ENCODE results near the gene DDI1. TPM values are rescaled to one million over a fixed set of nuclear protein-coding genes. Genes with fewer than 3 reads are reported as not detected.
A peak's percentile ranks its signal among the peaks of the same experiment; 100 is the strongest.

DDI1 gene
- total RNA-seq = not detected in 2 replicates

DNA sequence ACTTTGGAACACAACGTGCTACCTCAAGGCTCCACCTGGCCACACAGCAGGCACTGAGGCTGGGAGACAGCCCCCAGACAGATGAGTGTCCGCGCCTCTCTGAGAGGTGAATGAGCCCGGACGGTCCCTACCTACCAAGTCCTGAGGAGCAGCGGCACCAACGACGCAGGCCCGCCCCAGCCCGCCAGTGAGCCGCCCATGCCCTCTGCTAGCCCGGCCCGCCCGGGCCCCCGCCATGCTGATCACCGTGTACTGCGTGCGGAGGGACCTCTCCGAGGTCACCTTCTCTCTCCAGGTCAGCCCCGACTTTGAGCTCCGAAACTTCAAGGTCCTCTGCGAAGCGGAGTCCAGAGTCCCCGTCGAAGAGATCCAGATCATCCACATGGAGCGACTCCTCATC, at the start of gene DDI1:
Gene DDI1 (plus strand): TSS at position 53 of the 400 bp plus-strand sequence. CDS start 183 bp downstream, at position 236.
- Mint-ChIP-seq H3K4me1 (no peaks in the 10 kb centered on the region), H3K27ac (no peak within 1 kb of the TSS), H3K4me3 (no peak within 1 kb of the TSS), H3K9me3 (no peaks in the 10 kb centered on the region), H3K36me3 (ENCODE audit: low read depth) (no peaks in the 10 kb centered on the region), H3K27me3 (no peaks in the 10 kb centered on the region)
- intact Hi-C loops (cut with micrococcal nuclease) = no loop called here
- DNase-seq = no peak

DNA sequence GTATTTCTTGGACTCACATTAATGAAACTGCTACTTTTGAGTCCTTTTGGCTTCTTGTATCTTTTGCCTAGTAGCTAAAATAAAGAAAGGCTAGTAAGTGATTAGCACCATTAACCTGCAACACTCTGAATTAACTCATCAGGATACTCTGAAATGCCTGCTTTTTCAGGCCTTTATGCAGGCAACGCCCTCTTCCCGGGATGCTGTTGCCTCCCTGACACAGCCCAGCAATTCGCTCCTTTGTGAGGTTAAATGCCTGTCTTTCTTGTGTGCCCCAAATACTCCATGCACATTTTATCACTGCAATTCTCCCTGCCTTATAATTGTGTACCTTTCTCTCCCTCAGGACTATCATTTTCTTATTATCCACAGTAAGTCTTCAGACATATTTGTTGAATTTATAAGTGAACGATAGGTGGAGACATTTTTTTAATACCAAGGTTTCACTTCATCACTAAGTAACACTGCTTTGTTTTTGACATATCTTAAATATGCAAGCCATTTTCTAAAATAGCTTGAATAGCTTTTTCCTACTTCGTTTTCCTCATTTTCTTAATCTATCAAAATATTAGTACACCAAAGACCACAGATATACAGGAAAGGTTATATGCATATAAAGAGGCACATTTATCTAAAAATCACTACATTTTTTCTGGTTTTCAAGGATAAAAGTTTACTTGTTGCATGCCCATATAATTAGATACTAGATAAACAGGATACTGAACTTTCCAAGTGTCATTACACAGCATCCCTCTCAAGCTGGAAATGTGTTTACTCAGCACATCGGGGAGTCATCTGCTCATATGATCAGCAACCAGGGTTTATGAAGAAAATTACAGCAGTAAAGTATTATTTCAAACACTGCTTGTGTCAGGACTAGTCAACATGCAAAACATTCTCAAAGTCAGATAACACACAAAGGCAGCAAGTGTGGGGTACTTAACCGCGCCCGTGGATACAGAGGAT, 48.5 kb upstream of the DDI1 start:
- no peak overlapping the region for H3K4me3 Mint-ChIP-seq
- H3K9me3 Mint-ChIP-seq = no peaks in the 10 kb centered on the region
- H3K27me3 Mint-ChIP-seq = no peaks in the 10 kb centered on the region
- no peaks in the 10 kb centered on the region for H3K36me3 Mint-ChIP-seq (ENCODE audit: low read depth)
- H3K4me1 Mint-ChIP-seq = no peaks in the 10 kb centered on the region
- DNase-seq = peak; percentile 36
- intact Hi-C loops (cut with micrococcal nuclease) = no loop called here
- no peak overlapping the region for H3K27ac Mint-ChIP-seq

DNA sequence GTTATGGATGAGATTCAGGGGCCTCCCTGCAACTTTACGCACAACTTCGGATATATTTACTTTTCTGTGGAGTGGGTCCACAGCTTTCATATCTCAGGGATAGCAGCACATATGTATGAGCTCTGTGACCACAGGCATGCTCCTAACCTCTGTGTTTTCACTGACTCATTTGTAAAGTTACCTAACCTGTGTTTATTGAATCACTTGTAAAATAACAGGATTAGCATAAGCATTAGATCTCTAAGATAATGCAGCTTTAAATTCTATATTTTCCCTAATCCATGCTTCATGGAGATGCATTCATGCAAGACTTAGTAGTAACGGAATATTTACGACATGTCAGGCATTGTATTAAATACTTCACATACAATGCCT, 47.9 kb upstream of the DDI1 start:
- DNase-seq = no peak
- no peak overlapping the region for H3K4me3 Mint-ChIP-seq
- H3K4me1 Mint-ChIP-seq = no peaks in the 10 kb centered on the region
- H3K9me3 Mint-ChIP-seq = no peaks in the 10 kb centered on the region
- no peak overlapping the region for H3K27ac Mint-ChIP-seq
- H3K36me3 Mint-ChIP-seq (ENCODE audit: low read depth) = no peaks in the 10 kb centered on the region
- no peaks in the 10 kb centered on the region for H3K27me3 Mint-ChIP-seq
- intact Hi-C loops (cut with micrococcal nuclease) = no loop called here

DNA sequence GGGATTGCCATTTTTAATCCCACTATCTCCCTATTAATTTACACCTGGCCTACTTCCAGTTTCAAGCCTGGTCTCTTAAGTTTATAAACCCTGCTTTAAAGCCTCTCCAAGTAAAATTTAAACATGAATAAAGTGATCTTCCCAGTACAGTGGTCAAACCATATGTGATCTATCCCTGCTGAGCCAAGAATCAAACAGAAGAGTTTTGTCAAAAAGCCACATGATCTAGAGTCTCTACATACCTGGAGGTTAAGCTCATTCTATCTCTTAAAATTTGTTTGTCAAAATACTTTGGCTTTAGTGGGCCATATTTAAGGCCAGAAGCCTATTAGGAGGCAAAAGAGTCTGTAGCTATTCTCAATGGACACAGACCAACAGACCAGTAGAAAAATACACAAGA, 42.9 kb upstream of the DDI1 start:
- intact Hi-C loops (cut with micrococcal nuclease) = no loop called here
- Mint-ChIP-seq H3K27ac (no peak overlapping the region), H3K4me3 (no peak overlapping the region), H3K9me3 (no peaks in the 10 kb centered on the region), H3K27me3 (no peaks in the 10 kb centered on the region), H3K4me1 (no peaks in the 10 kb centered on the region), H3K36me3 (ENCODE audit: low read depth) (no peaks in the 10 kb centered on the region)
- no peak for DNase-seq

GRCh38 chr11:103994094-103994493, 42.3 kb upstream of the DDI1 start:
- Mint-ChIP-seq H3K27me3 (no peaks in the 10 kb centered on the region), H3K36me3 (ENCODE audit: low read depth) (no peaks in the 10 kb centered on the region), H3K4me3 (no peak overlapping the region), H3K4me1 (no peaks in the 10 kb centered on the region), H3K9me3 (no peaks in the 10 kb centered on the region), H3K27ac (no peak overlapping the region)
- DNase-seq = no peak
- intact Hi-C loops (cut with micrococcal nuclease) = no loop called here

GRCh38 chr11:103994518-103994917, 41.9 kb upstream of the DDI1 start:
- DNase-seq = no peak
- Mint-ChIP-seq H3K27ac (no peak overlapping the region), H3K4me3 (no peak overlapping the region), H3K27me3 (no peaks in the 10 kb centered on the region), H3K4me1 (no peaks in the 10 kb centered on the region), H3K9me3 (no peaks in the 10 kb centered on the region), H3K36me3 (ENCODE audit: low read depth) (no peaks in the 10 kb centered on the region)
- intact Hi-C loops (cut with micrococcal nuclease) = no loop called here

GRCh38 chr11:103995896-103996295, 40.5 kb upstream of the DDI1 start:
- Mint-ChIP-seq H3K9me3 (no peaks in the 10 kb centered on the region), H3K4me1 (no peaks in the 10 kb centered on the region), H3K36me3 (ENCODE audit: low read depth) (no peaks in the 10 kb centered on the region), H3K27ac (no peak overlapping the region), H3K4me3 (no peak overlapping the region), H3K27me3 (no peaks in the 10 kb centered on the region)
- no peak for DNase-seq
- intact Hi-C loops (cut with micrococcal nuclease) = no loop called here

DNA sequence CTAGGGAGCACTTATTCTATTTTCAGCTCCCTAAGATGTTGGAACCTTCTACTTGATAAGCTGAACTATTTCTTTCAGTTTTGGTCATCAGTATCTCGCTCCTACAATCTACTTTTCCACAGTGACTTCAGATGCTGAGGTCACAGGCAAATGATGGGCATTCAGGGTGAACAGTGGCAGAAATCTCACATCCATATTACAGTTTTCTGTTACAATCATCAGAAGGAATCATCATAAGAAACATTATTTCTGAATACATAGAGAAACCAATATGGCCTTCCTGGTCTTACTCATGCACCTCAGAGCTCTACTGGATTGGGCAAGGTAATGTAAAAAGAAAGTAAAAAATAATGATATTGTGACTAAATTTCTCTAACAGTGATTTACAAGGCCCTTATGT, 39.4 kb upstream of the DDI1 start:
- DNase-seq = no peak
- no peaks in the 10 kb centered on the region for H3K27me3 Mint-ChIP-seq
- no peak overlapping the region for H3K27ac Mint-ChIP-seq
- H3K4me3 Mint-ChIP-seq = no peak overlapping the region
- H3K9me3 Mint-ChIP-seq = no peaks in the 10 kb centered on the region
- no peaks in the 10 kb centered on the region for H3K36me3 Mint-ChIP-seq (ENCODE audit: low read depth)
- no peaks in the 10 kb centered on the region for H3K4me1 Mint-ChIP-seq
- intact Hi-C loops (cut with micrococcal nuclease) = no loop called here

DNA sequence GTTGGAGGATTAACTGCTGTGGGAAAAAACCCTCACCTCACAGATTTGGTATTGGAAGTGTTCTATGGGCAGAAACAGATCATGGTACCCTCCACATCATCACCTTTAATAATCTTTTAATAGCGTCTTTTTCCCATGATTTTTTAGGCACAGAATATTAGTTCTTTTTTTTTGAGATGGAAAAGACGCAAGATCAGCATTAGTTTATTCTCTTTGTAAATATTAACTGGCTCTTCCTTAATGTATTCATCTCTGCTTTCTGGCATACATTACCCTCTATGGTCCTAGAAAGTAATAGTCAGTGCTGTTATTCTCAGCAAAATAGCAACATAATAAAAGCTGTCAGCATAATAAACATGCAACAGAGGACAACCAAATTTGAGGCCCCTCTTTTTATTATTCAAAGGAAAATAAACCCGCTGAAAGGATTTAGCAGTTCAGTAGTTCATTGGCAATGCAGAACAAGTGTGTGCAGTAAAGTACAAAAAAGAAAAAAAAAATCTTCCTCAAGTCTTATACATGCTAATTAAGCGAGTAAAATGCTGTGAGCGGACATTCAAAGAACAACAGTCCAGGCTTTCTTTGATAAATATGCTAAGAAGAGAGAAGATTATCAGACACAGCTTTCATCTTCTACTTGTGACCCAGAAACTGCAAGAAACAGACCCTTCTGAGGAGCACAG, 37.5 kb upstream of the DDI1 start:
- intact Hi-C loops (cut with micrococcal nuclease) = no loop called here
- Mint-ChIP-seq H3K27me3 (no peaks in the 10 kb centered on the region), H3K9me3 (no peaks in the 10 kb centered on the region), H3K4me1 (no peaks in the 10 kb centered on the region), H3K36me3 (ENCODE audit: low read depth) (no peaks in the 10 kb centered on the region), H3K27ac (no peak overlapping the region), H3K4me3 (no peak overlapping the region)
- DNase-seq = no peak

DNA sequence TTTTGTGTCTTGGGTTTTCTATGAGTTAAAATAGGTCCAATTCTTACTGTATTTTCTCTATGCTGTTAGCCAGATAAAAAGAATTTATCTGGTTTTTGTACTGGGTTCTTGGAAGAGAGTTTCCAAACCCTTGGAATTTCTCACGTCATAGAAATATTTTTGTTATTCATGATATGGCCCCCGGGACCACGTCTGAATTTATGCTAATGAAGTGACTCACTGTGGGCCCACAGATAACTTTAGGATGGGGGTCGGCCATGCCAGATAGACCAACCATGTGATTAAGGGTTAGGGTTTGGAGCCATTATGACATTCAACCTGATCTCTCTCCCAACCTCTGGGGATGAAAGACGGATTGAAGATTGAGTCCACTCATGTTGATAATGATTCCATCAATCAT, 35.6 kb upstream of the DDI1 start:
- no peak for DNase-seq
- H3K4me1 Mint-ChIP-seq = no peaks in the 10 kb centered on the region

GRCh38 chr11:104001561-104002056, 34.8 kb upstream of the DDI1 start:
- H3K27ac Mint-ChIP-seq = no peak overlapping the region
- no peaks in the 10 kb centered on the region for H3K36me3 Mint-ChIP-seq (ENCODE audit: low read depth)
- no peak overlapping the region for H3K4me3 Mint-ChIP-seq
- DNase-seq = no peak
- H3K9me3 Mint-ChIP-seq = no peaks in the 10 kb centered on the region
- H3K4me1 Mint-ChIP-seq = no peaks in the 10 kb centered on the region
- H3K27me3 Mint-ChIP-seq = no peaks in the 10 kb centered on the region
- intact Hi-C loops (cut with micrococcal nuclease) = no loop called here

More for the DNA sequence above, 35.6 kb upstream of the DDI1 start:
- Mint-ChIP-seq H3K27me3 (no peaks in the 10 kb centered on the region), H3K9me3 (no peaks in the 10 kb centered on the region), H3K27ac (no peak overlapping the region), H3K4me3 (no peak overlapping the region), H3K36me3 (ENCODE audit: low read depth) (no peaks in the 10 kb centered on the region)
- intact Hi-C loops (cut with micrococcal nuclease) = no loop called here

DNA sequence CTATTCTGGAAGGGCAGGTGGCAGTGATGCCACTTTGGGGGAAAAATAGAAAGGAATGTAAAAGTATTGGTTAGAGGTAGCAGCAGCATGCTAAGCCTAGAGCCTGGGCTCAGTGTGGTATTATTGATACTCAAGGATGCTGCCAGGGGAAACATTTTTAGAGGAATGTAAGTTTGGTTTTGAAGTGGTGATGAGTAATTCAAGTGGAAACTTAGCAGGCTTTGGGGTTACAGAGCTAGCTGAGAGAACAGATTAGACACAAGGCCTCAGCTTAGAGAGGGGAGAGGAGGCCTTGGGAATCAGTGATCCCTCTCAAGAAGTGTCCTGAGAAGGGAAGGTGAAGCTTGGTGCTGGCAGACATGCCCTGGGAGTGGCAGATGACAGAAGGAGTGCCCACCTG, 32.9 kb upstream of the DDI1 start:
- Mint-ChIP-seq H3K27ac (no peak overlapping the region), H3K9me3 (no peaks in the 10 kb centered on the region), H3K36me3 (ENCODE audit: low read depth) (no peaks in the 10 kb centered on the region), H3K4me1 (no peaks in the 10 kb centered on the region), H3K27me3 (no peaks in the 10 kb centered on the region), H3K4me3 (no peak overlapping the region)
- intact Hi-C loops (cut with micrococcal nuclease) = no loop called here
- no peak for DNase-seq

DNA sequence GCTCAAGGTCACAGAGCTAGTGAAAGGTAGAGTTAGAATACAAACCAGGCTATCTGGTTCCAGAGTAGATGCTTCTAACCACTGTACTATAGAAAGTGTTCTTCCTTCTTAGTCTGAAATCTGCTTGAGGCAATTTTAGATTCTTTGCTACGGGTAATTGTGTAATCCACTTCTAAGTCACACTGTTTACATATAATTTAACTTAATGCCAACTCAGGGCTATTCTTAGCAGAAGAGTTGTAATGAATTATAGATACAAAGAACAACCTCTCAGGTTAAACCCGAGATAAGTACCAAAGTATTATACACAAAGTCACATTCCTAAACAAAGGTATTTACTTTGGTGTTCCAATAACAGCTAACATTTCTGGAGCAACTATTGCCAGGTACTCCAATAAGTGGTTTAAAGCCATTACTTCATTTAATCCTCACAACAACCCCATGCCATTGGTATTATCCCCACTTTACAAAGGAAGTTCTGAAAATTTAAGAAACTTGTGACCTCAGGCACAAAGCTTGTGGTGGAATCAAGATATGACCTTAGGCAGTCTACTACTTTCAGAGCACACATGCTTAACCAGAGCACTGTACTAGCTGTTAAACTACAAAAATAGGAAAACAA, 31.1 kb upstream of the DDI1 start:
- H3K4me3 Mint-ChIP-seq = no peak overlapping the region
- H3K36me3 Mint-ChIP-seq (ENCODE audit: low read depth) = no peaks in the 10 kb centered on the region
- no peak for DNase-seq
- no peaks in the 10 kb centered on the region for H3K4me1 Mint-ChIP-seq
- no peak overlapping the region for H3K27ac Mint-ChIP-seq
- H3K9me3 Mint-ChIP-seq = no peaks in the 10 kb centered on the region
- intact Hi-C loops (cut with micrococcal nuclease) = no loop called here
- no peaks in the 10 kb centered on the region for H3K27me3 Mint-ChIP-seq

GRCh38 chr11:104009744-104010143, 26.7 kb upstream of the DDI1 start:
- Mint-ChIP-seq H3K4me1 (no peaks in the 10 kb centered on the region), H3K9me3 (no peaks in the 10 kb centered on the region), H3K36me3 (ENCODE audit: low read depth) (no peaks in the 10 kb centered on the region), H3K27ac (no peak overlapping the region), H3K4me3 (no peak overlapping the region), H3K27me3 (no peaks in the 10 kb centered on the region)
- DNase-seq = no peak
- intact Hi-C loops (cut with micrococcal nuclease) = no loop called here
